H1 (cell line): ENCODE data around the gene KRT14. TPM values are rescaled to one million over a fixed set of nuclear protein-coding genes. Genes with fewer than 3 reads are reported as not detected.

Experiments used
- CTCF ChIA-PET: fragments of 300-600 bp; sonication (Branson Sonifier 250); formaldehyde crosslinking; loops from one replicate; lab custom pipeline; 2021; ENCODE audit not compliant: partially characterized antibody; lab: Charles Lee
- POLR2A ChIA-PET: fragments of 300-600 bp; sonication (Branson Sonifier 250); formaldehyde crosslinking; loops from one replicate; lab custom pipeline; 2021; ENCODE audit warnings: inconsistent platforms; ENCODE audit not compliant: partially characterized antibody; lab: Charles Lee
- DNase-seq, 2 experiments: peaks; one replicate each; pipeline versions ENCODE4 v3.0.0 to v3.0.0-alpha.2; 2010 to 2022; ENCODE audit warnings: low spot score in 2 of 2, low read depth in 1 of 2, mixed read lengths in 1 of 2
- FAIRE-seq: peaks from 2 replicates; lab custom pipeline; 2011; peaks lifted over from hg19 to GRCh38; lab: Jason Lieb, UNC
- H2AFZ ChIP-seq: 2 replicates; pipeline ENCODE4 v1.8.1; 2012; ENCODE audit warnings: low read length, inconsistent platforms
- H2AK5ac ChIP-seq: 2 replicates; pipeline ENCODE4 v1.6.1; 2013; ENCODE audit warnings: low read depth, low read length
- H2BK120ac ChIP-seq: replicated peaks from 2 replicates; pipeline ENCODE3; 2013; ENCODE audit warnings: low read depth, low read length, inconsistent platforms
- H2BK12ac ChIP-seq: 2 replicates; pipeline ENCODE4 v1.6.1; 2013; ENCODE audit warnings: low read depth, low read length
- H2BK15ac ChIP-seq: 2 replicates; pipeline ENCODE4 v1.6.1; 2013; ENCODE audit warnings: low read length
- H2BK20ac ChIP-seq: 2 replicates; pipeline ENCODE4 v1.6.1; 2013; ENCODE audit warnings: low read length
- H2BK5ac ChIP-seq: 2 replicates; pipeline ENCODE4 v1.6.1; 2013; ENCODE audit warnings: low read depth, low read length
- H3K14ac ChIP-seq: 2 replicates; pipeline ENCODE4 v1.6.1; 2013; ENCODE audit warnings: inconsistent platforms; ENCODE audit not compliant: insufficient read length
- H3K18ac ChIP-seq: 2 replicates; pipeline ENCODE4 v1.6.1; 2013; ENCODE audit warnings: low read length; ENCODE audit errors: extremely low read depth
- H3K23ac ChIP-seq: 2 replicates; pipeline ENCODE4 v1.6.1; 2013; ENCODE audit warnings: inconsistent platforms; ENCODE audit not compliant: insufficient read length
- H3K23me2 ChIP-seq: 2 replicates; pipeline ENCODE4 v1.6.1; 2013; ENCODE audit warnings: low read depth, low read length
- H3K27ac ChIP-seq: 2 replicates; pipeline ENCODE4 v1.6.1; 2011; ENCODE audit warnings: low read depth, low read length, inconsistent platforms
- H3K27me3 ChIP-seq, 4 experiments: replicated peaks in 1 of 4; 1 replicate in 1 of 4; 2 replicates in 3 of 4; pipeline versions ENCODE4 v1.6.1 to v1.8.1; 2011 to 2013; ENCODE audit warnings: low read length in 3 of 4, mild to moderate bottlenecking in 3 of 4, inconsistent platforms in 2 of 4, mixed read lengths in 2 of 4, moderate library complexity in 1 of 4; ENCODE audit not compliant: control insufficient read depth in 3 of 4, insufficient read depth in 3 of 4; ENCODE audit errors: extremely low read depth in 1 of 4
- H3K36me3 ChIP-seq, 4 experiments: 2 replicates each; pipeline versions ENCODE4 v1.6.1 to v1.8.1; 2011 to 2013; ENCODE audit warnings: mild to moderate bottlenecking in 4 of 4, low read length in 3 of 4, moderate library complexity in 2 of 4, control low read depth in 1 of 4, inconsistent platforms in 1 of 4; ENCODE audit not compliant: insufficient read depth in 4 of 4, control insufficient read depth in 2 of 4
- H3K4ac ChIP-seq: replicated peaks from 2 replicates; pipeline ENCODE3; 2013; ENCODE audit warnings: low read length, low read depth, mixed read lengths, inconsistent platforms; ENCODE audit not compliant: insufficient read length
- H3K4me1 ChIP-seq, 4 experiments: replicated peaks in 1 of 4; 1 replicate in 1 of 4; 2 replicates in 3 of 4; pipeline versions ENCODE4 v1.6.1 to v1.8.1; 2011 to 2013; ENCODE audit warnings: low read length in 3 of 4, inconsistent platforms in 2 of 4, mixed read lengths in 1 of 4; ENCODE audit not compliant: insufficient read depth in 4 of 4, control insufficient read depth in 3 of 4
- H3K4me2 ChIP-seq, 2 experiments: 2 replicates each; pipeline versions ENCODE4 v1.6.1 to v1.8.1; 2011 to 2013; ENCODE audit warnings: low read depth in 2 of 2, low read length in 2 of 2, control low read depth in 1 of 2, inconsistent platforms in 1 of 2, mild to moderate bottlenecking in 1 of 2; ENCODE audit not compliant: insufficient read depth in 1 of 2
- H3K4me3 ChIP-seq, 4 experiments: fragments of 200-600, 300-600 bp in 1 of 4; sonication (generic), shearing (Covaris generic), sonication (Bioruptor Twin) in 1 of 4; 2 replicates each; pipeline versions ENCODE4 v1.5.1 to v1.8.1; 2011 to 2016; ENCODE audit warnings: low read length in 4 of 4, low read depth in 3 of 4, control low read depth in 2 of 4, inconsistent platforms in 2 of 4, mild to moderate bottlenecking in 2 of 4, mixed read lengths in 1 of 4, moderate library complexity in 1 of 4; ENCODE audit not compliant: insufficient read depth in 2 of 4; ENCODE audit errors: extremely low read depth in 1 of 4
- H3K56ac ChIP-seq: replicated peaks from 2 replicates; pipeline ENCODE3; 2013; ENCODE audit warnings: low read depth, mild to moderate bottlenecking, mixed read lengths, low read length, inconsistent platforms; ENCODE audit not compliant: insufficient read length
- H3K79me1 ChIP-seq: 2 replicates; pipeline ENCODE4 v1.6.1; 2013; ENCODE audit warnings: low read depth, low read length, control low read depth
- H3K79me2 ChIP-seq, 2 experiments: 2 replicates each; pipeline versions ENCODE4 v1.6.1 to v1.8.1; 2012 to 2013; ENCODE audit warnings: low read length in 2 of 2, mild to moderate bottlenecking in 2 of 2, inconsistent platforms in 1 of 2; ENCODE audit not compliant: insufficient read depth in 2 of 2, control insufficient read depth in 1 of 2
- H3K9ac ChIP-seq, 4 experiments: replicated peaks in 1 of 4; 1 replicate in 1 of 4; 2 replicates in 3 of 4; pipeline versions ENCODE4 v1.6.1 to v1.8.1; 2011 to 2013; ENCODE audit warnings: low read depth in 3 of 4, low read length in 3 of 4, control low read depth in 2 of 4, mild to moderate bottlenecking in 2 of 4, moderate library complexity in 2 of 4, inconsistent platforms in 1 of 4; ENCODE audit errors: extremely low read depth in 1 of 4
- H3K9me3 ChIP-seq, 2 experiments: 2 replicates each; pipeline versions ENCODE4 v1.6.1 to v1.8.1; 2012 to 2013; ENCODE audit warnings: mild to moderate bottlenecking in 2 of 2, moderate library complexity in 2 of 2, control low read depth in 1 of 2, inconsistent platforms in 1 of 2, low read depth in 1 of 2, low read length in 1 of 2, mixed read lengths in 1 of 2; ENCODE audit not compliant: insufficient read depth in 2 of 2
- H4K20me1 ChIP-seq, 2 experiments: replicated peaks in 1 of 2; 2 replicates each; pipeline versions ENCODE3 to v1.8.1; 2011 to 2013; ENCODE audit warnings: inconsistent platforms in 2 of 2, low read length in 2 of 2, mild to moderate bottlenecking in 1 of 2; ENCODE audit not compliant: insufficient read depth in 2 of 2, control insufficient read depth in 1 of 2
- H4K5ac ChIP-seq: 2 replicates; pipeline ENCODE4 v1.6.1; 2013; ENCODE audit warnings: low read length, low read depth, mixed read lengths, inconsistent platforms; ENCODE audit not compliant: insufficient read length
- H4K8ac ChIP-seq: 2 replicates; pipeline ENCODE4 v1.8.0; 2013; ENCODE audit warnings: mild to moderate bottlenecking, moderate library complexity, low read length, inconsistent platforms; ENCODE audit not compliant: insufficient read depth; ENCODE audit errors: extremely low read depth
- H4K91ac ChIP-seq: replicated peaks from 2 replicates; pipeline ENCODE3; 2013; ENCODE audit warnings: low read length, mixed read lengths, inconsistent platforms; ENCODE audit not compliant: insufficient read length
- BRCA1 ChIP-seq: IDR thresholded peaks from 2 replicates; pipeline ENCODE4 v1.6.1; 2012; ENCODE audit warnings: low read depth, low read length, improper control_type of control experiment
- CEBPB ChIP-seq: IDR thresholded peaks from 2 replicates; pipeline ENCODE4 v1.6.1; 2012; ENCODE audit warnings: low read depth, low read length
- CHD1 ChIP-seq: IDR thresholded peaks from 2 replicates; pipeline ENCODE4 v1.6.1; 2012; ENCODE audit warnings: low read depth, low read length, improper control_type of control experiment
- CHD2 ChIP-seq: IDR thresholded peaks from 2 replicates; pipeline ENCODE4 v1.6.1; 2012; ENCODE audit warnings: low read length, improper control_type of control experiment
- CTBP2 ChIP-seq: IDR thresholded peaks from 2 replicates; pipeline ENCODE4 v1.7.0; 2011; ENCODE audit warnings: borderline replicate concordance, mild to moderate bottlenecking, moderate library complexity, mixed read lengths, low read length; ENCODE audit not compliant: insufficient read depth, insufficient read length
- KDM4A ChIP-seq: IDR thresholded peaks from one replicate; pipeline ENCODE4 v1.7.1; 2012; ENCODE audit warnings: low read depth, mild to moderate bottlenecking, moderate library complexity, low read length, inconsistent platforms; ENCODE audit not compliant: severe bottlenecking
- NANOG ChIP-seq: IDR thresholded peaks from 2 replicates; pipeline ENCODE4 v1.6.1; 2011; ENCODE audit warnings: low read length, low read depth, mild to moderate bottlenecking, inconsistent platforms; ENCODE audit not compliant: insufficient read depth, poor library complexity, severe bottlenecking
- POLR2A ChIP-seq, 2 experiments: IDR thresholded peaks; 1 replicate in 1 of 2; 2 replicates in 1 of 2; pipeline ENCODE4 v1.6.1; 2011; ENCODE audit warnings: low read depth in 2 of 2, low read length in 2 of 2, mild to moderate bottlenecking in 2 of 2; ENCODE audit errors: control extremely low read depth in 1 of 2
- POU5F1 ChIP-seq: IDR thresholded peaks from 2 replicates; pipeline ENCODE4 v1.6.1; 2011; ENCODE audit warnings: low read depth, mild to moderate bottlenecking, low read length, moderate library complexity
- SP1 ChIP-seq: IDR thresholded peaks from 2 replicates; pipeline ENCODE4 v1.6.1; 2011; ENCODE audit warnings: low read depth, low read length
- TAF1 ChIP-seq: IDR thresholded peaks from 2 replicates; pipeline ENCODE4 v1.6.1; 2011; ENCODE audit warnings: mild to moderate bottlenecking, low read depth, low read length
- TEAD4 ChIP-seq: IDR thresholded peaks from 2 replicates; pipeline ENCODE4 v1.6.1; 2012; ENCODE audit warnings: low read depth, low read length, inconsistent platforms, mixed read lengths
- YY1 ChIP-seq: IDR thresholded peaks from 2 replicates; pipeline ENCODE4 v1.6.1; 2011; ENCODE audit warnings: low read depth, mild to moderate bottlenecking, low read length
- WGBS, 2 experiments: shearing (Covaris generic) in 1 of 2; methylation state at CpG; one replicate each; pipeline versions ENCODE4 v1.1.6 to v1.1.7; 2013 to 2015; ENCODE audit warnings: low lambda C conversion rate in 2 of 2, mixed read lengths in 2 of 2, inconsistent platforms in 1 of 2, low coverage in 1 of 2, missing lambda C conversion rate in 1 of 2; ENCODE audit not compliant: insufficient replicate concordance in 2 of 2, insufficient coverage in 1 of 2, insufficient read length in 1 of 2; ENCODE audit errors: extremely low coverage in 1 of 2, missing lambda C conversion rate in 1 of 2; 5-methylcytosine and 5-hydroxymethylcytosine counted together
- polyA plus RNA-seq, 7 experiments: library from polyadenylated mRNA; depleted of rRNA in 3 of 7; stranded (reverse) in 5 of 7; unstranded in 2 of 7; fragments of >200 nt in 5 of 7; fragments of 200-250 nt in 2 of 7; gene quantifications; 1 replicate in 5 of 7; 2 replicates in 1 of 7; 4 replicates in 1 of 7; pipeline versions ENCODE4 v1.2.1 to v1.2.3, GENCODE V29; 2011 to 2013; ENCODE audit warnings: missing spikeins in 2 of 7, mixed read lengths in 2 of 7
- total RNA-seq: library from RNA; stranded (reverse); fragmentation: NEBNext Ultra II Directional; extraction: Animal tissue kit (Norgen Biotek cat#: 25700); gene quantifications from 2 replicates; pipeline ENCODE4 v1.2.1, GENCODE V29; 2021

The KRT14 gene
- total and polyA plus RNA-seq, 2 of the 8 experiments (the other 6 are each of a cell fraction or from before 2014, with no cell fraction given), result 0.35 TPM; not detected in 1

GRCh38 chr17:41579484-41580243 is 7.0 kb downstream of the KRT14 start:
- Histone ChIP-seq H4K5ac (peak overlapping the region; percentile 68), H2BK5ac (no peak overlapping the region), H3K14ac (no peak overlapping the region), H3K4me1 (peaks cover 0 to 4% (median 2%) of the 10 kb centered on the region in 4 experiments; a peak in 3 of 7 replicates), H3K27ac (no peak overlapping the region), H3K9ac (no peak overlapping the region), H3K79me2 (no peaks in the 10 kb centered on the region), H2AK5ac (no peak overlapping the region), H2BK20ac (peak overlapping the region; percentile 83; the same call in 1 of the 2 replicates), H3K9me3 (no peaks in the 10 kb centered on the region), H3K56ac (no peak overlapping the region), H3K4me3 (no peak overlapping the region), H3K27me3 (peaks cover 0 to 2% (median 0%) of the 10 kb centered on the region in 4 experiments; a peak in 1 of 7 replicates), H2AFZ (peak overlapping the region; percentile 96), H2BK15ac (peak overlapping the region; percentile 99), H3K4me2 (peak overlapping the region; percentile 40 to 45; a peak in 2 of 4 replicates), H2BK120ac (no peak overlapping the region), H3K36me3 (no peaks in the 10 kb centered on the region), H4K20me1 (no peaks in the 10 kb centered on the region), H3K79me1 (no peaks in the 10 kb centered on the region), H2BK12ac (peak overlapping the region; percentile 84), H3K18ac (peak overlapping the region; percentile 82), H3K23me2 (no peaks in the 10 kb centered on the region), H4K91ac (no peak overlapping the region), H3K23ac (no peak overlapping the region), H3K4ac (no peak overlapping the region), H4K8ac (peak overlapping the region; percentile 89; the same call in 1 of the 2 replicates)
- peak; percentile 85 for FAIRE-seq
- ChIA-PET CTCF (interaction anchor here (0.5 to 3.0 kb wide), 37 partner anchors 7 to 1777 kb away, joined by 3 to 36 read pairs (median 5); partner anchors contain the start of genes KRT14 and KRT17), POLR2A (interaction anchor here (0.9 to 2.7 kb wide), 3 partner anchors 10 to 110 kb away, joined by 3 to 11 read pairs (median 3); no protein-coding TSS in a partner anchor)
- WGBS, 2 experiments, result 49% methylated on average over 18 of the region's 18 CpGs; no CpG with 5 or more reads in 1 of the 2 experiments
- peak; percentile 78 to 98 for DNase-seq
- TF ChIP-seq POU5F1 (no peak), BRCA1 (no peak), POLR2A (IDR thresholded peaks at IDR 0.05; ENCODE audit: control extremely low read depth in 1 of 2, low read depth in 2 of 2, low read length in 2 of 2) (peak in 1 of 2 experiments; percentile 75; a peak in 2 of 3 replicates), CEBPB (no peak), YY1 (no peak), NANOG (no peak), TEAD4 (no peak), TAF1 (peak; percentile 82), CTBP2 (no peak), SP1 (no peak), KDM4A (peak; percentile 28), CHD2 (no peak), CHD1 (no peak)
